Keratinocyte (primary cell): ENCODE measurements around the gene CCN5.

Experiments used
- CTCF ChIP-seq, 3 experiments: IDR thresholded peaks in 1 of 3; conservative IDR thresholded peaks in 1 of 3; optimal IDR thresholded peaks in 1 of 3; 2 replicates in 2 of 3; 3 replicates in 1 of 3; pipeline versions ENCODE3 to v1.5.1; 2011; ENCODE audit warnings: low read length in 3 of 3, mild to moderate bottlenecking in 3 of 3, moderate library complexity in 2 of 3, control low read depth in 1 of 3, inconsistent platforms in 1 of 3; ENCODE audit not compliant: insufficient read depth in 2 of 3; ENCODE audit errors: extremely low read depth in 1 of 3
- EZH2 ChIP-seq: IDR thresholded peaks from one replicate; pipeline ENCODE4 v1.6.1; 2012; ENCODE audit warnings: inconsistent platforms, mild to moderate bottlenecking, low read length, moderate library complexity

- TF ChIP-seq CTCF (optimal IDR thresholded peaks at IDR 0.05 in 1 of 3, IDR thresholded peaks at IDR 0.05 in 1 of 3, conservative IDR thresholded peaks at IDR 0.05 in 1 of 3; ENCODE audit: extremely low read depth in 1 of 3, insufficient read depth in 2 of 3, low read length in 3 of 3) (no peak), EZH2 (no peak)
Measured at GRCh38 chr20:44678990-44679611, 36.1 kb upstream of the CCN5 start.
